HL-60 (cell line): ENCODE measurements around the gene LBR.

Experiments
- SPI1 ChIP-seq: IDR thresholded peaks from 2 replicates; pipeline ENCODE4 v1.6.1; 2012; ENCODE audit warnings: low read depth, mild to moderate bottlenecking, borderline replicate concordance
- TF ChIP-seq, protein P1 (sequence below): IDR thresholded peaks from one replicate; pipeline ENCODE4 v1.5.1; 2011; ENCODE audit warnings: low read length, control low read depth, inconsistent platforms; ENCODE audit not compliant: insufficient read depth

DNA sequence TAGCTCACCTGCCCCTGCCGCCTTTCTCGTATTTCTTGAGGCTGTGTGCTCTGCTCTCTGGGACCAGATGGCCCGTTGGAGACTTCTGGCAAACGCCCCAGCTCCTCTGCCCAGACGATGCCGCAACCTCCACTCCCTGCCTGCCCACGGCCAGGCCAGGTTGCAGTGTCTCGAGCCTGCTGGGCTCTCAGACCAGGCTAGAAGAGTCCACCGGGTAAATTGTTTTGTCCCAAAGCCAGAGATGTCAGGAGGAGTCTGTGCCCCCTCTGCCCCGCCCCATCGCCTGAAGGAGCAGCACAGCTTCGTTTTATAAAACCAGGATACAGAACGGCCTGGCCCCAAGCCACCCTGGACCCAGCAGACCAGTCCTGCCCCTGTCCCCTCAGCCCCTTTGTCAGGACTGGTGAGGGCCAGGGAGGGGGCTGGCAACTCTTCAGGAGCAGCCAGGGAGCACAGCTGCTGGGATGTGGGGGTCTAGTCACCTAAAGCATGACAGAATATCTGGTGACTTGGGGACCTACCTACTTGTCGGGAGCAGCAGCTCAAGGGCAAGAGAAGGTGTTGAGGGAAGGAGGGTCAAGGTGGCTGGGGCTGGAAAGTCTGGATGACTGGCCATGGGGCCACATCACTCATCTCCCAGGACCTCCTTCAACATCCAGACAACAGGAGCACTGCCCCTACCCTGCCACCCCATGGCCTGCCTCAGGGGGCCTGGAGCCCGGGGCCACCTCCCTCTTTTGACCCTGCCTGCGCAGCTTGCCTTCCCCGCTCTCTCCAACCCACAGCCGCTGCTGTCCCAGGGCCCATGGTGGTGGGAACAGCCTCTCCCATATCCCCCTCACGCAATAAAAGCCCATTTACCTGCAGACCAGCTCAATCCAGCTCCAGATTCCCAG is 33.9 kb upstream of the LBR start:
- TF ChIP-seq, protein P1, sequence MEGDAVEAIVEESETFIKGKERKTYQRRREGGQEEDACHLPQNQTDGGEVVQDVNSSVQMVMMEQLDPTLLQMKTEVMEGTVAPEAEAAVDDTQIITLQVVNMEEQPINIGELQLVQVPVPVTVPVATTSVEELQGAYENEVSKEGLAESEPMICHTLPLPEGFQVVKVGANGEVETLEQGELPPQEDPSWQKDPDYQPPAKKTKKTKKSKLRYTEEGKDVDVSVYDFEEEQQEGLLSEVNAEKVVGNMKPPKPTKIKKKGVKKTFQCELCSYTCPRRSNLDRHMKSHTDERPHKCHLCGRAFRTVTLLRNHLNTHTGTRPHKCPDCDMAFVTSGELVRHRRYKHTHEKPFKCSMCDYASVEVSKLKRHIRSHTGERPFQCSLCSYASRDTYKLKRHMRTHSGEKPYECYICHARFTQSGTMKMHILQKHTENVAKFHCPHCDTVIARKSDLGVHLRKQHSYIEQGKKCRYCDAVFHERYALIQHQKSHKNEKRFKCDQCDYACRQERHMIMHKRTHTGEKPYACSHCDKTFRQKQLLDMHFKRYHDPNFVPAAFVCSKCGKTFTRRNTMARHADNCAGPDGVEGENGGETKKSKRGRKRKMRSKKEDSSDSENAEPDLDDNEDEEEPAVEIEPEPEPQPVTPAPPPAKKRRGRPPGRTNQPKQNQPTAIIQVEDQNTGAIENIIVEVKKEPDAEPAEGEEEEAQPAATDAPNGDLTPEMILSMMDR = no peak
- TF ChIP-seq SPI1 = no peak
